HCT116 (cell line): ENCODE results near the gene GPN2. TPM values are rescaled to one million over a fixed set of nuclear protein-coding genes. Genes with fewer than 3 reads are reported as not detected.

Source experiments
- ATAC-seq: fragments of 200-7000 bp; cut with Tn5 transposase; 2 replicates; pipeline ENCODE4 v1.9.1; 2020; ENCODE audit warnings: mild to moderate bottlenecking, moderate library complexity
- BruUV-seq: library from RNA; stranded (reverse); fragments of 400-500 nt; replicated peaks from 2 replicates; lab custom pipeline; 2021; lab: Mats Ljungman, UMichigan
- CTCF ChIA-PET: fragments of 300-600 bp; sonication (Branson Sonifier 250); formaldehyde crosslinking; loops from one replicate; lab custom pipeline; 2021; ENCODE audit warnings: antibody characterized with exemption; lab: Charles Lee
- POLR2A ChIA-PET: fragments of 300-600, 350-600 bp; sonication (Branson Sonifier 250); formaldehyde crosslinking; loops from one replicate; lab custom pipeline; 2021; ENCODE audit warnings: antibody characterized with exemption; lab: Charles Lee
- RAD21 ChIA-PET, 2 experiments: fragments of 300-600 bp; sonication (Branson Sonifier 250); formaldehyde crosslinking; loops; one replicate each; lab custom pipeline; 2023; ENCODE audit warnings: low total read pairs in 2 of 2; ENCODE audit not compliant: uncharacterized antibody in 2 of 2, unreplicated experiment in 2 of 2, low non-redundant PET in 1 of 2; lab: Charles Lee
- DNase-seq: peaks from one replicate; pipeline ENCODE4 v3.0.0-alpha.2; 2010; ENCODE audit warnings: low read depth, low spot score
- H2AFZ ChIP-seq: fragments of 200-600 bp; shearing (Covaris generic), sonication (generic); 2 replicates; pipeline ENCODE4 v1.6.1; 2017; ENCODE audit warnings: low read depth, mixed run types, mixed read lengths, antibody characterized with exemption, low read length; ENCODE audit not compliant: poor library complexity, severe bottlenecking
- H3K27ac ChIP-seq: 2 replicates; pipeline ENCODE4 v1.5.1; 2012; ENCODE audit warnings: low read depth, low read length
- H3K27me3 ChIP-seq: fragments of 200-600 bp; sonication (generic); 2 replicates; pipeline ENCODE4 v1.6.1; 2016; ENCODE audit warnings: mixed run types, low read length, mixed read lengths; ENCODE audit not compliant: insufficient read depth
- H3K36me3 ChIP-seq, 2 experiments: fragments of 200-500 bp in 1 of 2; fragments of 200-600 bp in 1 of 2; sonication (Bioruptor generic) in 1 of 2; sonication (generic) in 1 of 2; 2 replicates each; pipeline versions ENCODE4 v1.5.1 to v1.6.1; 2014 to 2016; ENCODE audit warnings: low read length in 2 of 2, inconsistent platforms in 1 of 2, mixed read lengths in 1 of 2, mixed run types in 1 of 2; ENCODE audit not compliant: insufficient read depth in 2 of 2, control insufficient read depth in 1 of 2
- H3K4me1 ChIP-seq, 2 experiments: fragments of 200-600 bp in 1 of 2; sonication (generic) in 1 of 2; 2 replicates each; pipeline versions ENCODE4 v1.5.1 to v1.6.1; 2012 to 2017; ENCODE audit warnings: low read length in 2 of 2, inconsistent platforms in 1 of 2, mild to moderate bottlenecking in 1 of 2, mixed read lengths in 1 of 2, mixed run types in 1 of 2, moderate library complexity in 1 of 2; ENCODE audit not compliant: insufficient read depth in 2 of 2, control insufficient read depth in 1 of 2
- H3K4me2 ChIP-seq: fragments of 200-600 bp; sonication (generic); 2 replicates; pipeline ENCODE4 v1.6.1; 2017; ENCODE audit warnings: mixed run types, low read length, mixed read lengths
- H3K4me3 ChIP-seq, 2 experiments: fragments of 200-600 bp in 1 of 2; sonication (generic) in 1 of 2; replicated peaks in 1 of 2; 2 replicates each; pipeline ENCODE4 v1.5.1; 2011 to 2016; ENCODE audit warnings: low read length in 2 of 2, control low read depth in 1 of 2, low read depth in 1 of 2, mild to moderate bottlenecking in 1 of 2, mixed read lengths in 1 of 2, mixed run types in 1 of 2
- H3K79me2 ChIP-seq: fragments of 200-600 bp; sonication (generic); 2 replicates; pipeline ENCODE4 v1.6.1; 2017; ENCODE audit warnings: mild to moderate bottlenecking, mixed run types, low read length, moderate library complexity, mixed read lengths; ENCODE audit not compliant: insufficient read depth
- H3K9ac ChIP-seq: fragments of 200-600 bp; sonication (generic); 2 replicates; pipeline ENCODE4 v1.6.1; 2016; ENCODE audit warnings: low read length, mixed read lengths
- H3K9me2 ChIP-seq: fragments of 200-600 bp; sonication (generic), shearing (Covaris generic); 2 replicates; pipeline ENCODE4 v1.6.1; 2017; ENCODE audit warnings: mixed run types, mild to moderate bottlenecking, moderate library complexity; ENCODE audit not compliant: insufficient read depth
- H3K9me3 ChIP-seq, 2 experiments: fragments of 200-500 bp in 1 of 2; fragments of 200-600 bp in 1 of 2; sonication (Bioruptor generic) in 1 of 2; sonication (generic) in 1 of 2; 2 replicates each; pipeline ENCODE4 v1.6.1; 2014 to 2017; ENCODE audit warnings: low read length in 2 of 2, mixed read lengths in 2 of 2, inconsistent platforms in 1 of 2, low read depth in 1 of 2, mild to moderate bottlenecking in 1 of 2, mixed run types in 1 of 2, moderate library complexity in 1 of 2; ENCODE audit not compliant: control insufficient read depth in 1 of 2, insufficient read depth in 1 of 2
- H4K20me1 ChIP-seq: fragments of 200-600 bp; sonication (generic), shearing (Covaris generic); 2 replicates; pipeline ENCODE4 v1.6.1; 2017; ENCODE audit warnings: mixed run types, mild to moderate bottlenecking, moderate library complexity; ENCODE audit not compliant: insufficient read depth
- CBX3 ChIP-seq: IDR thresholded peaks from 2 replicates; pipeline ENCODE4 v1.6.1; 2012; ENCODE audit warnings: low read depth
- CTCF ChIP-seq, 3 experiments: fragments of 200-600 bp in 1 of 3; sonication (generic) in 1 of 3; IDR thresholded peaks in 2 of 3; conservative IDR thresholded peaks in 1 of 3; 2 replicates each; pipeline ENCODE4 v1.5.1; 2012 to 2017; ENCODE audit warnings: low read depth in 2 of 3, low read length in 2 of 3, antibody characterized with exemption in 1 of 3, borderline replicate concordance in 1 of 3, control low read depth in 1 of 3, mild to moderate bottlenecking in 1 of 3, mixed read lengths in 1 of 3, mixed run types in 1 of 3, moderate library complexity in 1 of 3; ENCODE audit not compliant: insufficient read depth in 1 of 3
- EZH2phosphoT487 ChIP-seq: fragments of 200-600 bp; IDR thresholded peaks from 2 replicates; pipeline ENCODE4 v1.6.1; 2018; ENCODE audit warnings: antibody characterized with exemption, borderline replicate concordance
- FOSL1 ChIP-seq: IDR thresholded peaks from 2 replicates; pipeline ENCODE4 v1.6.1; 2012; ENCODE audit warnings: low read depth
- JUND ChIP-seq: IDR thresholded peaks from 2 replicates; pipeline ENCODE4 v1.6.1; 2012
- POLR2A ChIP-seq: IDR thresholded peaks from 2 replicates; pipeline ENCODE4 v1.7.0; 2011; ENCODE audit warnings: borderline replicate concordance; ENCODE audit not compliant: insufficient read depth, insufficient read length; ENCODE audit errors: extremely low read depth
- SP1 ChIP-seq: IDR thresholded peaks from 2 replicates; pipeline ENCODE4 v1.6.1; 2012; ENCODE audit warnings: low read depth
- YY1 ChIP-seq: IDR thresholded peaks from 2 replicates; pipeline ENCODE4 v1.6.1; 2011; ENCODE audit warnings: low read length, low read depth, moderate library complexity, mild to moderate bottlenecking; ENCODE audit not compliant: insufficient replicate concordance; ENCODE audit errors: extremely low read depth
- ZBTB33 ChIP-seq: IDR thresholded peaks from 2 replicates; pipeline ENCODE4 v1.6.1; 2011; ENCODE audit warnings: mild to moderate bottlenecking, low read length, moderate library complexity; ENCODE audit not compliant: insufficient replicate concordance; ENCODE audit errors: extremely low read depth
- ZNF274 ChIP-seq: fragments of 200-500 bp; sonication (Bioruptor generic); IDR thresholded peaks from 2 replicates; pipeline ENCODE4 v1.6.1; 2014; ENCODE audit warnings: mild to moderate bottlenecking, low read depth, low read length, inconsistent platforms
- intact Hi-C: fragments of 100-400 bp; cut with micrococcal nuclease; formaldehyde crosslinking; loops from 2 replicates; pipeline ENCODE4 v1.10.0; 2022
- total RNA-seq: library from RNA; stranded (reverse); gene quantifications from one replicate; pipeline ENCODE4 v1.2.1, GENCODE V29; 2021; ENCODE audit not compliant: unreplicated experiment
- TF ChIP-seq, protein P1 (sequence below): IDR thresholded peaks from 2 replicates; pipeline ENCODE4 v1.6.1; 2012

Gene GPN2
- total RNA-seq, 1 experiment from 2014 or later: 37.2 TPM

DNA sequence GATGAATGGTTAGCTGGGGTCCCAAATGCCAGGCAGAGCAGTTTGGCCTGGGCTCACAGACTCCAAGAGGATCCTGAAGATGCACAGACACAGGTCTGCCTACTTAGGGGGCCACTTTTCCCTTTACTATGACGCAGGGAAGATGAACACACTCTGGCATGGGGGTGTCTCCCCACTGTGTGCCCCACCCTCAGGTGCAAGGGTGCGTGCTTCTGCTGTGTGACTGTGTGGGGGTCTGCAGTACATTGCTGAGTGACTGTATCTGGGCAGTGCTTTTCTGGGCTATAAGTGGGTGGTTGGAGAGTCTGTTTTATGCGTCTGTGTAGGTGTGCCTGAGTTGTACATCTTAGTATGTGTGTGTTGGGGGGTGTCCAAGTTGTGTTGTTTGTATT is 19.9 kb upstream of the GPN2 start:
- no peaks in the 10 kb centered on the region for H4K20me1 ChIP-seq
- H3K9me2 ChIP-seq: no peaks in the 10 kb centered on the region
- ChIA-PET POLR2A (interaction anchor here (1.9 kb wide), 1 partner anchor 10 kb away, joined by 7 read pairs; the partner anchor contains the start of gene GPATCH3), RAD21 (no interaction called here), CTCF (no interaction called here)
- peaks cover 5 to 20% of the 10 kb centered on the region in 2 experiments; a peak in 3 of 4 replicates for H3K4me1 ChIP-seq
- no peak overlapping the region for H2AFZ ChIP-seq
- H3K36me3 ChIP-seq: no peaks in the 10 kb centered on the region
- TF ChIP-seq POLR2A (no peak), CTCF (IDR thresholded peaks at IDR 0.05 in 2 of 3, conservative IDR thresholded peaks at IDR 0.05 in 1 of 3; ENCODE audit: borderline replicate concordance in 1 of 3, insufficient read depth in 1 of 3, low read depth in 2 of 3, low read length in 2 of 3) (no peak)
- TF ChIP-seq, protein P1, sequence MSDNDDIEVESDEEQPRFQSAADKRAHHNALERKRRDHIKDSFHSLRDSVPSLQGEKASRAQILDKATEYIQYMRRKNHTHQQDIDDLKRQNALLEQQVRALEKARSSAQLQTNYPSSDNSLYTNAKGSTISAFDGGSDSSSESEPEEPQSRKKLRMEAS: no peak
- DNase-seq (no peak), ATAC-seq (no peak)
- no peaks in the 10 kb centered on the region for H3K9me3 ChIP-seq
- H3K27ac ChIP-seq: no peak overlapping the region
- no peak overlapping the region for H3K9ac ChIP-seq
- no peaks in the 10 kb centered on the region for H3K79me2 ChIP-seq
- no peak overlapping the region for H3K4me3 ChIP-seq
- no peak overlapping the region for H3K4me2 ChIP-seq
- H3K27me3 ChIP-seq: no peaks in the 10 kb centered on the region
- intact Hi-C loops: no loop called here
- no TSS peak for BruUV-seq

- TF ChIP-seq ZBTB33 (no peak), CBX3 (peak; percentile 58; the same call in 1 of the 2 replicates), ZNF274 (no peak), SP1 (peak; percentile 39; the same call in 1 of the 2 replicates), FOSL1 (peak; percentile 69), EZH2phosphoT487 (no peak), JUND (peak; percentile 78), YY1 (no peak)
- no peaks in the 10 kb centered on the region for H3K27me3 ChIP-seq
- H3K36me3 ChIP-seq: no peaks in the 10 kb centered on the region
- no peak overlapping the region for H3K4me3 ChIP-seq
- no peak overlapping the region for H2AFZ ChIP-seq
- CTCF ChIA-PET: no interaction called here
- H3K9me2 ChIP-seq: no peaks in the 10 kb centered on the region
- no peaks in the 10 kb centered on the region for H4K20me1 ChIP-seq
- BruUV-seq: no TSS peak
- no peaks in the 10 kb centered on the region for H3K9me3 ChIP-seq
- no peak overlapping the region for H3K9ac ChIP-seq
- DNase-seq (peak; percentile 73), ATAC-seq (peak; percentile 91)
- POLR2A ChIA-PET: no interaction called here
- intact Hi-C loops: no loop called here
- H3K27ac ChIP-seq: no peak overlapping the region
- no peaks in the 10 kb centered on the region for H3K79me2 ChIP-seq
- peak overlapping the region; percentile 30 for H3K4me2 ChIP-seq
- RAD21 ChIA-PET: no interaction called here
- H3K4me1 ChIP-seq: peaks cover 0 to 14% of the 10 kb centered on the region in 2 experiments; a peak in 2 of 4 replicates
Observed at GRCh38 chr1:26907071-26907917, 17.2 kb upstream of the GPN2 start.
